IPS DF 4.7 (cell line): Measurements from ENCODE around the gene LRRC40.
"Not testable (repeated sequence)": the region's sequence is repeated elsewhere in the genome, so short reads cannot be mapped to it uniquely, and the experiment has no call there.

Experiments
- DNase-seq: peaks from one replicate; pipeline ENCODE4 v3.0.0-alpha.2; 2013; ENCODE audit warnings: low spot score; ENCODE audit errors: extremely low read depth

LRRC40 gene

GRCh38 chr1:70205434-70206118, at the start of gene LRRC40:
Gene LRRC40 (minus strand): TSS chr1:70205579. CDS start chr1:70205540, 39 bp downstream.
- DNase-seq, result peak; percentile 74

GRCh38 chr1:70248729-70249128, 43.4 kb upstream of the LRRC40 start:
- no peak for DNase-seq

- no peak for DNase-seq
Measured at GRCh38 chr1:70247768-70248167, 42.4 kb upstream of the LRRC40 start.

GRCh38 chr1:70247122-70247521, 41.7 kb upstream of the LRRC40 start:
- DNase-seq, result no peak

- DNase-seq, result no peak
Measured at GRCh38 chr1:70239940-70240339, 34.6 kb upstream of the LRRC40 start.

GRCh38 chr1:70234733-70235132, 29.4 kb upstream of the LRRC40 start:
- no peak for DNase-seq

GRCh38 chr1:70231475-70231874, 26.1 kb upstream of the LRRC40 start:
- DNase-seq, result no peak

GRCh38 chr1:70228670-70229069, 23.3 kb upstream of the LRRC40 start:
- DNase-seq, result no peak

GRCh38 chr1:70227439-70227838, 22.1 kb upstream of the LRRC40 start:
- no peak for DNase-seq

GRCh38 chr1:70224954-70225353, 19.6 kb upstream of the LRRC40 start:
- DNase-seq, result no peak

GRCh38 chr1:70222716-70223235, 17.4 kb upstream of the LRRC40 start:
- no peak for DNase-seq

- peak; percentile 69 for DNase-seq
Measured at GRCh38 chr1:70221238-70222121, 16.1 kb upstream of the LRRC40 start, which contains the start of gene SRSF11. Gene SRSF11 (plus strand): TSS chr1:70221380. CDS start chr1:70221637, 257 bp downstream.

GRCh38 chr1:70220517-70221237, 15.3 kb upstream of the LRRC40 start:
- DNase-seq, result no peak

GRCh38 chr1:70220015-70220414, 14.6 kb upstream of the LRRC40 start:
- no peak for DNase-seq

- DNase-seq, result no peak
Measured at GRCh38 chr1:70211541-70211940, 6.2 kb upstream of the LRRC40 start.

GRCh38 chr1:70210820-70211219, 5.4 kb upstream of the LRRC40 start:
- DNase-seq, result no peak

- DNase-seq, result no peak
Measured at GRCh38 chr1:70208292-70208691, 2.9 kb upstream of the LRRC40 start.

- no peak for DNase-seq
Measured at GRCh38 chr1:70207492-70207891, 2.1 kb upstream of the LRRC40 start.

GRCh38 chr1:70206833-70207232, 1.5 kb upstream of the LRRC40 start:
- DNase-seq, result not testable (repeated sequence)

- DNase-seq, result no peak
Measured at GRCh38 chr1:70205071-70205433, 327 bp downstream of the LRRC40 start.

- no peak for DNase-seq
Measured at GRCh38 chr1:70204600-70204999, 779 bp downstream of the LRRC40 start.

GRCh38 chr1:70204139-70204538, 1.2 kb downstream of the LRRC40 start:
- no peak for DNase-seq
